Spinal cord (tissue), 10 donors: ENCODE measurements around the gene TIMP2. TPM values are rescaled to one million over a fixed set of nuclear protein-coding genes. Genes with fewer than 3 reads are reported as not detected.

Experiments used
- DNase-seq, 6 donors: peaks; one replicate each; pipeline versions ENCODE4 v3.0.0 to v3.0.0-alpha.2; 2013 to 2015; ENCODE audit warnings: low spot score in 6 of 6, low read depth in 4 of 6
- H3K27ac ChIP-seq: one replicate; pipeline ENCODE4 v1.5.1; 2013; ENCODE audit warnings: low read depth, low read length, control low read depth
- H3K27me3 ChIP-seq: one replicate; pipeline ENCODE4 v1.6.1; 2013; ENCODE audit warnings: low read length; ENCODE audit not compliant: control insufficient read depth, insufficient read depth
- H3K36me3 ChIP-seq: one replicate; pipeline ENCODE4 v1.6.1; 2013; ENCODE audit warnings: low read length; ENCODE audit not compliant: control insufficient read depth, insufficient read depth
- H3K4me1 ChIP-seq: one replicate; pipeline ENCODE4 v1.6.1; 2013; ENCODE audit warnings: low read length; ENCODE audit not compliant: control insufficient read depth, insufficient read depth
- H3K4me3 ChIP-seq: one replicate; pipeline ENCODE4 v1.5.1; 2013; ENCODE audit warnings: low read depth, low read length, control low read depth
- H3K9me3 ChIP-seq: one replicate; pipeline ENCODE4 v1.6.1; 2013; ENCODE audit warnings: low read length; ENCODE audit not compliant: control insufficient read depth, insufficient read depth
- WGBS: methylation state at CpG from one replicate; pipeline ENCODE4 v1.1.5; 2013; ENCODE audit warnings: missing lambda C conversion rate; ENCODE audit not compliant: insufficient coverage; 5-methylcytosine and 5-hydroxymethylcytosine counted together
- polyA plus RNA-seq, 2 donors: library from polyadenylated mRNA; unstranded; fragments of 120-200 nt; gene quantifications; one replicate each; pipeline ENCODE4 v1.2.1, GENCODE V29; 2013; ENCODE audit not compliant: insufficient read length in 2 of 2
- total RNA-seq, 2 donors: library from RNA; depleted of rRNA in 1 of 2; stranded (reverse); fragments of 120-200 nt in 1 of 2; fragments of >200 nt in 1 of 2; gene quantifications; one replicate each; pipeline versions ENCODE4 v1.2.3 to v1.2.4, GENCODE V29; 2013 to 2014
- donor health status: healthy.

The TIMP2 gene
- total and polyA plus RNA-seq, 4 donors = 139 to 417 (median 288) TPM

- no peak for DNase-seq
- Histone ChIP-seq H3K36me3 (no peaks in the 10 kb centered on the region), H3K4me3 (no peak overlapping the region), H3K9me3 (no peaks in the 10 kb centered on the region), H3K4me1 (peaks cover 19% of the 10 kb centered on the region), H3K27me3 (no peaks in the 10 kb centered on the region), H3K27ac (no peak overlapping the region)
- 100% methylated on average over 8 of the region's 12 CpGs for WGBS
Measured at GRCh38 chr17:78959803-78960202, 34.6 kb upstream of the TIMP2 start.

GRCh38 chr17:78958641-78959127, 33.5 kb upstream of the TIMP2 start:
- Histone ChIP-seq H3K27me3 (no peaks in the 10 kb centered on the region), H3K27ac (no peak overlapping the region), H3K4me3 (no peak overlapping the region), H3K36me3 (no peaks in the 10 kb centered on the region), H3K4me1 (peaks cover 30% of the 10 kb centered on the region), H3K9me3 (no peaks in the 10 kb centered on the region)
- 84% methylated on average over 7 of the region's 7 CpGs for WGBS
- no peak for DNase-seq

- 17% methylated on average over 12 of the region's 12 CpGs for WGBS
- no peaks in the 10 kb centered on the region for H3K27me3 ChIP-seq
- H3K36me3 ChIP-seq = no peaks in the 10 kb centered on the region
- no peaks in the 10 kb centered on the region for H3K9me3 ChIP-seq
- H3K27ac ChIP-seq = no peak overlapping the region
- H3K4me3 ChIP-seq = no peak overlapping the region
- peaks cover 46% of the 10 kb centered on the region for H3K4me1 ChIP-seq
- peak in 2 of 6 donors; percentile 84 to 85 for DNase-seq
Measured at GRCh38 chr17:78957128-78957527, 31.9 kb upstream of the TIMP2 start.

- Histone ChIP-seq H3K27ac (no peak overlapping the region), H3K36me3 (no peaks in the 10 kb centered on the region), H3K27me3 (no peaks in the 10 kb centered on the region), H3K4me3 (no peak overlapping the region), H3K9me3 (peaks cover under 1% of the 10 kb centered on the region), H3K4me1 (peaks cover 52% of the 10 kb centered on the region)
- no peak for DNase-seq
- 80% methylated on average over 2 of the region's 11 CpGs for WGBS
Measured at GRCh38 chr17:78956254-78956653, 31.1 kb upstream of the TIMP2 start.

- Histone ChIP-seq H3K27me3 (no peaks in the 10 kb centered on the region), H3K4me1 (peaks cover 52% of the 10 kb centered on the region), H3K4me3 (no peak overlapping the region), H3K36me3 (no peaks in the 10 kb centered on the region), H3K9me3 (peaks cover 2% of the 10 kb centered on the region), H3K27ac (peak overlapping the region; percentile 61)
- DNase-seq = no peak
- 77% methylated on average over 12 of the region's 14 CpGs for WGBS
Measured at GRCh38 chr17:78954684-78955083, 29.5 kb upstream of the TIMP2 start.

GRCh38 chr17:78953356-78954350, 28.5 kb upstream of the TIMP2 start:
- H3K4me1 ChIP-seq = peaks cover 52% of the 10 kb centered on the region
- H3K36me3 ChIP-seq = no peaks in the 10 kb centered on the region
- peak overlapping the region; percentile 81 for H3K27ac ChIP-seq
- no peaks in the 10 kb centered on the region for H3K27me3 ChIP-seq
- H3K4me3 ChIP-seq = no peak overlapping the region
- WGBS = 27% methylated on average over 26 of the region's 29 CpGs
- H3K9me3 ChIP-seq = peaks cover 2% of the 10 kb centered on the region
- DNase-seq = peak in 3 of 6 donors; percentile 79 to 95 (median 89)

- Histone ChIP-seq H3K9me3 (peaks cover 2% of the 10 kb centered on the region), H3K36me3 (no peaks in the 10 kb centered on the region), H3K4me3 (no peak overlapping the region), H3K27ac (peak overlapping the region; percentile 81), H3K4me1 (peaks cover 53% of the 10 kb centered on the region), H3K27me3 (no peaks in the 10 kb centered on the region)
- WGBS = 88% methylated on average over 10 of the region's 10 CpGs
- DNase-seq = no peak
Measured at GRCh38 chr17:78952706-78953105, 27.5 kb upstream of the TIMP2 start.

GRCh38 chr17:78951967-78952551, 26.9 kb upstream of the TIMP2 start:
- peaks cover 54% of the 10 kb centered on the region for H3K4me1 ChIP-seq
- H3K36me3 ChIP-seq = no peaks in the 10 kb centered on the region
- no peak overlapping the region for H3K4me3 ChIP-seq
- peaks cover 2% of the 10 kb centered on the region for H3K9me3 ChIP-seq
- no peaks in the 10 kb centered on the region for H3K27me3 ChIP-seq
- 58% methylated on average over 11 of the region's 12 CpGs for WGBS
- peak in 1 of 6 donors; percentile 45 for DNase-seq
- peak overlapping the region; percentile 81 for H3K27ac ChIP-seq

GRCh38 chr17:78950870-78951269, 25.7 kb upstream of the TIMP2 start:
- no peaks in the 10 kb centered on the region for H3K27me3 ChIP-seq
- no peaks in the 10 kb centered on the region for H3K36me3 ChIP-seq
- peaks cover 2% of the 10 kb centered on the region for H3K9me3 ChIP-seq
- DNase-seq = no peak
- H3K4me1 ChIP-seq = peaks cover 51% of the 10 kb centered on the region
- no peak overlapping the region for H3K4me3 ChIP-seq
- H3K27ac ChIP-seq = no peak overlapping the region
- WGBS = 95% methylated on average over 2 of the region's 2 CpGs
